ENCODE results near the gene PLCD4. TPM values are rescaled to one million over a fixed set of nuclear protein-coding genes. Genes with fewer than 3 reads are reported as not detected.

PLCD4 gene
- total and polyA plus RNA-seq, 2 donors from 2014 or later = 11.0 to 30.4 TPM

- Histone ChIP-seq H3K9ac (ENCODE audit: low read length in 3 of 3) (no peak overlapping the region), H3K4me1 (ENCODE audit: control insufficient read depth in 2 of 3, insufficient read depth in 2 of 3, low read depth in 1 of 3, low read length in 3 of 3) (peaks cover 0 to 20% (median 9%) of the 10 kb centered on the region in 3 donors), H3K4me3 (ENCODE audit: low read length in 3 of 3) (no peak overlapping the region), H3K9me3 (ENCODE audit: control insufficient read depth in 2 of 3, insufficient read depth in 1 of 3, low read length in 3 of 3) (no peaks in the 10 kb centered on the region), H3K27ac (ENCODE audit: low read depth in 2 of 2, low read length in 2 of 2) (peak overlapping the region; percentile 75 to 85), H3K27me3 (ENCODE audit: control insufficient read depth, insufficient read depth, low read length) (no peaks in the 10 kb centered on the region), H3K36me3 (ENCODE audit: control insufficient read depth in 2 of 3, insufficient read depth in 3 of 3, low read length in 3 of 3) (peaks cover 8 to 38% (median 21%) of the 10 kb centered on the region in 3 donors)
- FAIRE-seq (no peak), DNase-seq (no peak)
- intact Hi-C loops (cut with DNase I) = no loop called here
- no peak for TF ChIP-seq CTCF (IDR thresholded peaks at IDR 0.05; ENCODE audit: borderline replicate concordance, extremely low read depth, insufficient read depth)
Measured at GRCh38 chr2:218643751-218644310, 36.1 kb downstream of the PLCD4 start.

- H3K4me1 ChIP-seq (ENCODE audit: control insufficient read depth in 2 of 3, insufficient read depth in 2 of 3, low read depth in 1 of 3, low read length in 3 of 3) = peaks cover 0 to 20% (median 9%) of the 10 kb centered on the region in 3 donors
- peak overlapping the region; percentile 75 to 85 for H3K27ac ChIP-seq (ENCODE audit: low read depth in 2 of 2, low read length in 2 of 2)
- H3K9me3 ChIP-seq (ENCODE audit: control insufficient read depth in 2 of 3, insufficient read depth in 1 of 3, low read length in 3 of 3) = no peaks in the 10 kb centered on the region
- H3K36me3 ChIP-seq (ENCODE audit: control insufficient read depth in 2 of 3, insufficient read depth in 3 of 3, low read length in 3 of 3) = peaks cover 8 to 39% (median 26%) of the 10 kb centered on the region in 3 donors
- H3K9ac ChIP-seq (ENCODE audit: low read length in 3 of 3) = peak overlapping the region in 1 of 3 donors; percentile 38
- peak; percentile 42 for TF ChIP-seq CTCF (IDR thresholded peaks at IDR 0.05; ENCODE audit: borderline replicate concordance, extremely low read depth, insufficient read depth)
- H3K4me3 ChIP-seq (ENCODE audit: low read length in 3 of 3) = no peak overlapping the region
- DNase-seq (no peak), FAIRE-seq (no peak)
- no peaks in the 10 kb centered on the region for H3K27me3 ChIP-seq (ENCODE audit: control insufficient read depth, insufficient read depth, low read length)
- intact Hi-C loops (cut with DNase I) = no loop called here
Measured at GRCh38 chr2:218644721-218645120, 37.0 kb downstream of the PLCD4 start.

GRCh38 chr2:218645126-218645525 lies 37.4 kb downstream of the PLCD4 start:
- H3K9ac ChIP-seq (ENCODE audit: low read length in 3 of 3) = peak overlapping the region in 1 of 3 donors; percentile 56
- FAIRE-seq (peak; percentile 63), DNase-seq (peak in 2 of 5 donors; percentile 22 to 49)
- H3K4me1 ChIP-seq (ENCODE audit: control insufficient read depth in 2 of 3, insufficient read depth in 2 of 3, low read depth in 1 of 3, low read length in 3 of 3) = peaks cover 0 to 20% (median 9%) of the 10 kb centered on the region in 3 donors
- no peaks in the 10 kb centered on the region for H3K27me3 ChIP-seq (ENCODE audit: control insufficient read depth, insufficient read depth, low read length)
- intact Hi-C loops (cut with DNase I) = no loop called here
- no peak for TF ChIP-seq CTCF (IDR thresholded peaks at IDR 0.05; ENCODE audit: borderline replicate concordance, extremely low read depth, insufficient read depth)
- peak overlapping the region; percentile 85 to 88 for H3K27ac ChIP-seq (ENCODE audit: low read depth in 2 of 2, low read length in 2 of 2)
- H3K36me3 ChIP-seq (ENCODE audit: control insufficient read depth in 2 of 3, insufficient read depth in 3 of 3, low read length in 3 of 3) = peaks cover 7 to 41% (median 26%) of the 10 kb centered on the region in 3 donors
- H3K4me3 ChIP-seq (ENCODE audit: low read length in 3 of 3) = no peak overlapping the region
- H3K9me3 ChIP-seq (ENCODE audit: control insufficient read depth in 2 of 3, insufficient read depth in 1 of 3, low read length in 3 of 3) = no peaks in the 10 kb centered on the region
